Neuronal stem cell (in vitro differentiated cells): ENCODE data around the gene SOX11.
A peak's percentile ranks its signal among the peaks of the same experiment; 100 is the strongest.

ENCODE experiments used
- DNase-seq: peaks from one replicate; pipeline ENCODE4 v3.0.0-alpha.2; 2013; ENCODE audit warnings: low spot score
- H2AFZ ChIP-seq: one replicate; pipeline ENCODE4 v1.6.1; 2013; ENCODE audit warnings: mild to moderate bottlenecking, low read length, inconsistent platforms
- H2AK5ac ChIP-seq: 2 replicates; pipeline ENCODE4 v1.6.1; 2013; ENCODE audit warnings: low read depth, mild to moderate bottlenecking, inconsistent platforms, low read length, moderate library complexity, mixed read lengths
- H2BK120ac ChIP-seq: 2 replicates; pipeline ENCODE4 v1.6.1; 2013; ENCODE audit warnings: low read depth, mild to moderate bottlenecking, inconsistent platforms, low read length, moderate library complexity, mixed read lengths
- H2BK12ac ChIP-seq: one replicate; pipeline ENCODE4 v1.6.1; 2013; ENCODE audit warnings: low read length, inconsistent platforms
- H2BK15ac ChIP-seq: 2 replicates; pipeline ENCODE4 v1.6.1; 2013; ENCODE audit warnings: mild to moderate bottlenecking, low read length, inconsistent platforms, mixed read lengths
- H2BK5ac ChIP-seq: one replicate; pipeline ENCODE4 v1.6.1; 2013; ENCODE audit warnings: inconsistent platforms, mild to moderate bottlenecking, low read length, moderate library complexity
- H3K14ac ChIP-seq: one replicate; pipeline ENCODE4 v1.6.1; 2013; ENCODE audit warnings: low read length, inconsistent platforms
- H3K18ac ChIP-seq: 2 replicates; pipeline ENCODE4 v1.6.1; 2013; ENCODE audit warnings: low read length, inconsistent platforms
- H3K23ac ChIP-seq: 2 replicates; pipeline ENCODE4 v1.6.1; 2013; ENCODE audit warnings: low read depth, mild to moderate bottlenecking, mixed read lengths, low read length, inconsistent platforms; ENCODE audit not compliant: poor library complexity
- H3K27ac ChIP-seq: replicated peaks from 3 replicates; pipeline ENCODE4 v1.5.1; 2013; ENCODE audit warnings: low read length, inconsistent platforms
- H3K27me3 ChIP-seq, 3 experiments: 2 replicates each; pipeline ENCODE4 v1.6.1; 2013; ENCODE audit warnings: low read length in 3 of 3, mild to moderate bottlenecking in 2 of 3, inconsistent platforms in 1 of 3, low read depth in 1 of 3, mixed read lengths in 1 of 3, moderate library complexity in 1 of 3; ENCODE audit not compliant: control insufficient read depth in 3 of 3, insufficient read depth in 3 of 3
- H3K36me3 ChIP-seq, 2 donors: replicated peaks in 1 of 2; 2 replicates each; pipeline ENCODE4 v1.6.1; 2013; ENCODE audit warnings: low read length in 2 of 2; ENCODE audit not compliant: control insufficient read depth in 2 of 2, insufficient read depth in 2 of 2
- H3K4ac ChIP-seq: 2 replicates; pipeline ENCODE4 v1.6.1; 2013; ENCODE audit warnings: inconsistent platforms, mild to moderate bottlenecking, low read length, moderate library complexity
- H3K4me1 ChIP-seq, 2 donors: 1 replicate in 1 of 2; 2 replicates in 1 of 2; pipeline ENCODE4 v1.6.1; 2013; ENCODE audit warnings: low read length in 2 of 2, low read depth in 1 of 2; ENCODE audit not compliant: control insufficient read depth in 2 of 2, insufficient read depth in 1 of 2
- H3K4me2 ChIP-seq: one replicate; pipeline ENCODE4 v1.6.1; 2013; ENCODE audit warnings: mild to moderate bottlenecking, low read length, inconsistent platforms; ENCODE audit not compliant: insufficient read depth, poor library complexity, severe bottlenecking
- H3K4me3 ChIP-seq, 2 donors: 2 replicates each; pipeline ENCODE4 v1.5.1; 2013; ENCODE audit warnings: low read length in 2 of 2, mild to moderate bottlenecking in 2 of 2, inconsistent platforms in 1 of 2, moderate library complexity in 1 of 2
- H3K79me1 ChIP-seq: one replicate; pipeline ENCODE4 v1.6.1; 2013; ENCODE audit warnings: low read depth, mild to moderate bottlenecking, inconsistent platforms, low read length, moderate library complexity
- H3K9ac ChIP-seq: one replicate; pipeline ENCODE4 v1.6.1; 2013; ENCODE audit warnings: mild to moderate bottlenecking, low read depth, low read length, inconsistent platforms; ENCODE audit not compliant: poor library complexity
- H3K9me3 ChIP-seq, 2 donors: replicated peaks in 1 of 2; 2 replicates each; pipeline versions ENCODE3 to v1.6.1; 2013; ENCODE audit warnings: low read length in 2 of 2, mild to moderate bottlenecking in 2 of 2, inconsistent platforms in 1 of 2, low read depth in 1 of 2, mixed read lengths in 1 of 2, moderate library complexity in 1 of 2; ENCODE audit not compliant: control insufficient read depth in 2 of 2, insufficient read depth in 1 of 2
- H4K8ac ChIP-seq: one replicate; pipeline ENCODE4 v1.6.1; 2013; ENCODE audit warnings: low read depth, mild to moderate bottlenecking, inconsistent platforms, low read length, moderate library complexity
- H4K91ac ChIP-seq: one replicate; pipeline ENCODE4 v1.6.1; 2013; ENCODE audit warnings: low read length, low read depth, mild to moderate bottlenecking, inconsistent platforms; ENCODE audit not compliant: poor library complexity
- WGBS, 2 donors: extraction: QIAGEN DNeasy Blood & Tissue Kit; methylation state at CpG; one replicate each; pipeline ENCODE4 v1.1.7; 2013; ENCODE audit warnings: missing lambda C conversion rate in 2 of 2, mixed read lengths in 1 of 2; ENCODE audit not compliant: insufficient read length in 2 of 2, insufficient replicate concordance in 1 of 2; ENCODE audit errors: extremely low coverage in 2 of 2; 5-methylcytosine and 5-hydroxymethylcytosine counted together

The SOX11 gene

DNA sequence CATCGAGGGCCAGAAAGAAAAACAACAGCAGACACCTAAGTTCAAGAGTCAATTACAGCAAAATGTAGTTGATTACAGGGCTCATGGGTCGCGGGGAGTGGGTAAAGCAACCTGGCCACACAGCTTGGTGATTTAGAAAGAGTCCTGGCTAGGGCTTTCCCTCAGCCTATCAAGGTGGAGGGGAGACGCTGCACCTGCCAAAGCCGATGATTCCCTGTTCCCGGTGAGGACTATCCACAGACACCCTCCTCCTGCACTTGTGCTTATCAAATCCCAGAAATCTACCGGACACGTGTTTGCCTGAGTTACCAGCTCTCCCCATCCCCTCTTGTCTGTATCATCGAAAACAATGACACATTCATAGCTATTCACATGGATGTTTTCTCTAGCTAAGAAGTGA is 7.0 kb upstream of the SOX11 start:
- Histone ChIP-seq H3K23ac (no peak overlapping the region), H3K4me3 (no peak overlapping the region), H2AFZ (no peak overlapping the region), H3K9ac (no peak overlapping the region), H2BK5ac (no peak overlapping the region), H4K8ac (no peak overlapping the region), H3K14ac (no peak overlapping the region), H2BK15ac (no peak overlapping the region), H3K36me3 (peaks cover 0 to 2% of the 10 kb centered on the region in 2 donors), H2BK120ac (no peak overlapping the region), H3K4me2 (no peak overlapping the region), H3K9me3 (peaks cover 0 to 11% of the 10 kb centered on the region in 2 donors), H3K4me1 (peaks cover 1 to 9% of the 10 kb centered on the region in 2 donors), H4K91ac (no peak overlapping the region), H3K79me1 (peaks cover 2% of the 10 kb centered on the region), H3K27ac (no peak overlapping the region), H3K27me3 (no peaks in the 10 kb centered on the region), H2BK12ac (no peak overlapping the region), H3K4ac (no peak overlapping the region), H3K18ac (no peak overlapping the region), H2AK5ac (no peak overlapping the region)
- WGBS, 2 donors = no CpG with 5 or more reads among the region's 9 CpGs
- DNase-seq = no peak

DNA sequence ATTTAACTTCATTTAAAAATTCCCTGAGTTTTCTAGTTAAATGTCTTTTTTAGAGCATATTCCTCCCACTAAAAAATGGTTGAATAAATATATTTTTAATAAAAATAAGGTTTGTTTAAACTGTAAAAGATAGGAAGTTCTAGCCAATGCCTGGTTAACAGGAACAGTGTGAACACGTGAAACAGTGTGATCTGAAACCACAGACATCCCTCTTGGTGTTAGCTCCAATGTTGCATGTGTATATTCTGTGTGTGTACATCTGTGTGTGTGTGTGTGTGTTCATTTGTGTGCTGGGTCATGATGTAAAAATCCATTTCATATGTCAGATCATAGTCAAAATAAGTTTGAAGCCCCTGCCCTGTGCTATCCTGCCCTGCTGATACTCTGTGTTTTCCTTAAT is 6.1 kb upstream of the SOX11 start:
- Histone ChIP-seq H3K36me3 (peaks cover 0 to under 1% of the 10 kb centered on the region in 2 donors), H3K27ac (no peak overlapping the region), H4K8ac (no peak overlapping the region), H3K18ac (no peak overlapping the region), H3K9ac (no peak overlapping the region), H2BK5ac (no peak overlapping the region), H2BK12ac (no peak overlapping the region), H3K79me1 (peaks cover 2% of the 10 kb centered on the region), H3K4me1 (peaks cover 1 to 9% of the 10 kb centered on the region in 2 donors), H2BK15ac (no peak overlapping the region), H3K23ac (no peak overlapping the region), H4K91ac (no peak overlapping the region), H3K27me3 (no peaks in the 10 kb centered on the region), H2BK120ac (no peak overlapping the region), H2AK5ac (no peak overlapping the region), H3K4me2 (no peak overlapping the region), H3K9me3 (peaks cover 0 to 11% of the 10 kb centered on the region in 2 donors), H2AFZ (no peak overlapping the region), H3K4ac (no peak overlapping the region), H3K4me3 (no peak overlapping the region), H3K14ac (no peak overlapping the region)
- no CpG with 5 or more reads among the region's 1 CpG for WGBS, 2 donors
- DNase-seq = no peak

DNA sequence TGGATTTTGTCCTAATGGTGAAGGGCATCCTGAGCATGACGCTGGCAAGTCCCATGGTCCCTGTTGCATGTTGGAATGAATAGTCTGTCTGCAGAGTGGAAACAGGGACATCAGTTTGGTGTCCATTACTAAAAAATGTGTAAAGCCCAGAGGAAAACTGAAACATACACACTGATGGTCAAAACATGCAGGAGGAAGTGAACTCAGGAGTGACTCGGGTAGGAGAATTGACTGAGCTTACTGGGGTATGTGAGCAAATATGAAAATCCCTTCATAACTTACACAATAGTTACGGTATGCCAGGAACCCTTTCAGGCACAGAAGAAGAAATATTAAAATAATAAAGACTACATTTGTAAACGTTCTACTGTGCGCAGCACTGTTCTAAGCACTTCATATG is 5.6 kb upstream of the SOX11 start:
- H4K8ac ChIP-seq = no peak overlapping the region
- no peaks in the 10 kb centered on the region for H3K27me3 ChIP-seq
- H3K23ac ChIP-seq = no peak overlapping the region
- no CpG with 5 or more reads among the region's 5 CpGs for WGBS, 2 donors
- H3K4me2 ChIP-seq = no peak overlapping the region
- H2BK15ac ChIP-seq = no peak overlapping the region
- H2BK120ac ChIP-seq = no peak overlapping the region
- no peak for DNase-seq
- H3K18ac ChIP-seq = no peak overlapping the region
- no peak overlapping the region for H3K27ac ChIP-seq
- peaks cover 0 to 7% of the 10 kb centered on the region in 2 donors for H3K9me3 ChIP-seq
- no peak overlapping the region for H4K91ac ChIP-seq
- no peak overlapping the region for H2BK12ac ChIP-seq
- no peak overlapping the region for H3K9ac ChIP-seq
- H3K4me1 ChIP-seq = peaks cover 1 to 9% of the 10 kb centered on the region in 2 donors
- no peak overlapping the region for H3K4me3 ChIP-seq
- no peak overlapping the region for H3K14ac ChIP-seq
- H2AFZ ChIP-seq = no peak overlapping the region
- no peak overlapping the region for H3K4ac ChIP-seq
- H2AK5ac ChIP-seq = no peak overlapping the region
- no peak overlapping the region for H2BK5ac ChIP-seq
- peaks cover 2% of the 10 kb centered on the region for H3K79me1 ChIP-seq
- H3K36me3 ChIP-seq = no peaks in the 10 kb centered on the region

DNA sequence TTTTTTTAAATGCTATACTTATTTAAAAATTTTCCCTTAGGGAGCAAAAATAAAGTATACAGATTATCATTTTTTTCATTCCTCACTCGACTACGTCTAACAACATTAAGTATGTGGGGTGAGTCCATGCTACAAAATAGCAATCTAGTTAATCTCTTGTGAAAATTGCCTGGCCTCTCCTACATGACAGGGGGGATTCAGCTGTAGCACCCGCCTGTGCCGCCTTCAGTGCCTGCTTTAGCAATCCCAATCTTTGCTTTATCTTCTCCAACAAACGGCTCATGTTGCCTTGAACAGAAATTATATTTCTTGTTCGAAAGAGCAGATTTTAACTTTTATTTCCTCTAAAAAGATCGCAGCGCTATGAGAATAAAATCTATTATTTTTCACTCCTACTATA is 2.4 kb upstream of the SOX11 start:
- Histone ChIP-seq H3K4me2 (peak overlapping the region; percentile 43), H2AK5ac (no peak overlapping the region), H3K36me3 (peaks cover 6 to 13% of the 10 kb centered on the region in 2 donors), H4K8ac (no peak overlapping the region), H3K14ac (no peak overlapping the region), H2AFZ (no peak overlapping the region), H4K91ac (no peak overlapping the region), H3K4me3 (peak overlapping the region in 1 of 2 donors; percentile 71), H3K79me1 (peaks cover 5% of the 10 kb centered on the region), H3K27ac (no peak overlapping the region), H2BK15ac (no peak overlapping the region), H3K23ac (no peak overlapping the region), H3K4ac (no peak overlapping the region), H3K9ac (peak overlapping the region; percentile 44), H3K9me3 (no peaks in the 10 kb centered on the region), H3K4me1 (peaks cover 1 to 10% of the 10 kb centered on the region in 2 donors), H2BK5ac (no peak overlapping the region), H2BK12ac (no peak overlapping the region), H3K27me3 (no peaks in the 10 kb centered on the region), H2BK120ac (no peak overlapping the region), H3K18ac (no peak overlapping the region)
- DNase-seq = no peak
- WGBS, 2 donors = no CpG with 5 or more reads among the region's 8 CpGs
